Lower leg skin (tissue), 3 donors: ENCODE data around the gene ARL5C.

Experiments used
- POLR2A ChIP-seq, 2 donors: fragments of 450-650 bp; IDR thresholded peaks; one replicate each; pipeline ENCODE4 v1.6.1; 2016 to 2017; ENCODE audit warnings: antibody characterized with exemption in 2 of 2, mild to moderate bottlenecking in 1 of 2, moderate library complexity in 1 of 2
- TF ChIP-seq, protein P1 (sequence below), 3 donors: fragments of 450-650 bp; IDR thresholded peaks; one replicate each; pipeline ENCODE4 v1.5.1; 2016; ENCODE audit warnings: antibody characterized with exemption in 3 of 3, mild to moderate bottlenecking in 3 of 3, moderate library complexity in 2 of 3

DNA sequence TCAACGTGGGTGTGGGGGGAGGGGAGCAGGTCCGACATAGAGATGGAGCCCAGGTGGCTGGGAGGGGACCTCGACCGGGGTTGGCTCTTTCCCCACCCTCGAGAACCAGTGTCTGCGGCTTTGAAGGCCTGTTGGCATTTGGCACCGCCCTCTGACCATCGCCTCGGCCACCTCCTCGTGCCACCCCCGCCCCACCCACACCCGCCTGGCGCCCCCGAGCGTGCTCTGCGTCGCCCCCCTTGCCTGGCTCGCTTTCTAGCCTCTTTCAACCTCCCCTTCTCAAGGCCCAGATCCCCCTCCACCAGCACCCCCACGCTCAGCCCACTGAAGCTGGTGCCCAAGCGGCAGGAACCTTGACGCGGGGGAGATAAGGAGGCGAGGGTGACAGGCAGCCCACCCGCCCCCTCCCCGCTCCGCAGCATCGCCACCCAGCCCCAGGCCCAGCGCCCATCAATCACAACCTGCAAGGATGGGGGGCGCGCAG, 30.9 kb upstream of the ARL5C start:
- TF ChIP-seq, protein P1, sequence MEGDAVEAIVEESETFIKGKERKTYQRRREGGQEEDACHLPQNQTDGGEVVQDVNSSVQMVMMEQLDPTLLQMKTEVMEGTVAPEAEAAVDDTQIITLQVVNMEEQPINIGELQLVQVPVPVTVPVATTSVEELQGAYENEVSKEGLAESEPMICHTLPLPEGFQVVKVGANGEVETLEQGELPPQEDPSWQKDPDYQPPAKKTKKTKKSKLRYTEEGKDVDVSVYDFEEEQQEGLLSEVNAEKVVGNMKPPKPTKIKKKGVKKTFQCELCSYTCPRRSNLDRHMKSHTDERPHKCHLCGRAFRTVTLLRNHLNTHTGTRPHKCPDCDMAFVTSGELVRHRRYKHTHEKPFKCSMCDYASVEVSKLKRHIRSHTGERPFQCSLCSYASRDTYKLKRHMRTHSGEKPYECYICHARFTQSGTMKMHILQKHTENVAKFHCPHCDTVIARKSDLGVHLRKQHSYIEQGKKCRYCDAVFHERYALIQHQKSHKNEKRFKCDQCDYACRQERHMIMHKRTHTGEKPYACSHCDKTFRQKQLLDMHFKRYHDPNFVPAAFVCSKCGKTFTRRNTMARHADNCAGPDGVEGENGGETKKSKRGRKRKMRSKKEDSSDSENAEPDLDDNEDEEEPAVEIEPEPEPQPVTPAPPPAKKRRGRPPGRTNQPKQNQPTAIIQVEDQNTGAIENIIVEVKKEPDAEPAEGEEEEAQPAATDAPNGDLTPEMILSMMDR (IDR thresholded peaks at IDR 0.05): no peak
- TF ChIP-seq POLR2A (IDR thresholded peaks at IDR 0.05): no peak
